A673 (cell line): ENCODE measurements around the gene QRICH2. TPM values are rescaled to one million over a fixed set of nuclear protein-coding genes. Genes with fewer than 3 reads are reported as not detected.

Source experiments
- BruUV-seq: library from RNA; stranded (reverse); fragments of 400-500 nt; replicated peaks from 2 replicates; lab custom pipeline; 2021; lab: Mats Ljungman, UMichigan
- CTCF ChIA-PET: fragments of 300-600 bp; sonication (Branson Sonifier 250); formaldehyde crosslinking; loops from one replicate; lab custom pipeline; 2022; ENCODE audit warnings: antibody characterized with exemption; lab: Charles Lee
- POLR2A ChIA-PET: fragments of 300-600 bp; sonication (Branson Sonifier 250); formaldehyde crosslinking; loops from one replicate; lab custom pipeline; 2022; ENCODE audit warnings: antibody characterized with exemption; ENCODE audit not compliant: low non-redundant PET; lab: Charles Lee
- DNase-seq: peaks from one replicate; pipeline ENCODE4 v3.0.0-alpha.2; 2015; ENCODE audit warnings: low spot score
- H3K27ac ChIP-seq: fragments of 200-600 bp; sonication (generic); 2 replicates; pipeline ENCODE4 v1.5.1; 2016; ENCODE audit warnings: mixed run types, low read depth, mild to moderate bottlenecking, mixed read lengths, antibody characterized with exemption, low read length; ENCODE audit not compliant: poor library complexity, severe bottlenecking
- H3K27me3 ChIP-seq: fragments of 200-600 bp; sonication (generic); replicated peaks from 2 replicates; pipeline ENCODE4 v1.6.1; 2017; ENCODE audit warnings: mixed run types, low read depth, mild to moderate bottlenecking, mixed read lengths, antibody characterized with exemption, low read length; ENCODE audit not compliant: insufficient read depth, poor library complexity
- H3K36me3 ChIP-seq: fragments of 200-600 bp; sonication (generic); 2 replicates; pipeline ENCODE4 v1.6.1; 2016; ENCODE audit warnings: mixed run types, mild to moderate bottlenecking, mixed read lengths, antibody characterized with exemption, low read length; ENCODE audit not compliant: insufficient read depth, poor library complexity, severe bottlenecking
- H3K4me1 ChIP-seq: fragments of 200-600 bp; sonication (generic); 2 replicates; pipeline ENCODE4 v1.6.1; 2017; ENCODE audit warnings: mixed run types, mild to moderate bottlenecking, mixed read lengths, antibody characterized with exemption, low read length; ENCODE audit not compliant: insufficient read depth, poor library complexity, severe bottlenecking
- H3K4me3 ChIP-seq: fragments of 200-600 bp; sonication (generic); 2 replicates; pipeline ENCODE4 v1.5.1; 2016; ENCODE audit warnings: low read depth, mixed run types, mild to moderate bottlenecking, mixed read lengths, low read length; ENCODE audit not compliant: poor library complexity, severe bottlenecking
- H3K9me3 ChIP-seq: fragments of 200-600 bp; sonication (generic); 2 replicates; pipeline ENCODE4 v1.6.1; 2016; ENCODE audit warnings: mixed run types, low read depth, mild to moderate bottlenecking, mixed read lengths, antibody characterized with exemption, low read length; ENCODE audit not compliant: poor library complexity, severe bottlenecking
- EZH2 ChIP-seq: fragments of 200-600 bp; sonication (generic); IDR thresholded peaks from 2 replicates; pipeline ENCODE4 v1.6.1; 2017; ENCODE audit warnings: borderline replicate concordance, low read depth, mild to moderate bottlenecking, mixed read lengths, antibody characterized with exemption, low read length; ENCODE audit not compliant: poor library complexity, severe bottlenecking
- intact Hi-C: fragments of 100-400 bp; cut with micrococcal nuclease; formaldehyde crosslinking; loops from one replicate; pipeline ENCODE4 v1.10.0; 2022; ENCODE audit not compliant: unreplicated experiment
- total RNA-seq: library from RNA; stranded (reverse); gene quantifications from 2 replicates; pipeline ENCODE4 v1.2.3, GENCODE V29; 2021
- TF ChIP-seq, protein P1 (sequence below): fragments of 300-800, 200-600 bp; sonication (generic); conservative IDR thresholded peaks from 2 replicates; pipeline ENCODE4 v1.5.1; 2017; ENCODE audit warnings: low read depth, mild to moderate bottlenecking, antibody characterized with exemption, low read length, moderate library complexity, mixed read lengths

Gene QRICH2
- total RNA-seq, 1 experiment from 2014 or later: 4.3 TPM

DNA sequence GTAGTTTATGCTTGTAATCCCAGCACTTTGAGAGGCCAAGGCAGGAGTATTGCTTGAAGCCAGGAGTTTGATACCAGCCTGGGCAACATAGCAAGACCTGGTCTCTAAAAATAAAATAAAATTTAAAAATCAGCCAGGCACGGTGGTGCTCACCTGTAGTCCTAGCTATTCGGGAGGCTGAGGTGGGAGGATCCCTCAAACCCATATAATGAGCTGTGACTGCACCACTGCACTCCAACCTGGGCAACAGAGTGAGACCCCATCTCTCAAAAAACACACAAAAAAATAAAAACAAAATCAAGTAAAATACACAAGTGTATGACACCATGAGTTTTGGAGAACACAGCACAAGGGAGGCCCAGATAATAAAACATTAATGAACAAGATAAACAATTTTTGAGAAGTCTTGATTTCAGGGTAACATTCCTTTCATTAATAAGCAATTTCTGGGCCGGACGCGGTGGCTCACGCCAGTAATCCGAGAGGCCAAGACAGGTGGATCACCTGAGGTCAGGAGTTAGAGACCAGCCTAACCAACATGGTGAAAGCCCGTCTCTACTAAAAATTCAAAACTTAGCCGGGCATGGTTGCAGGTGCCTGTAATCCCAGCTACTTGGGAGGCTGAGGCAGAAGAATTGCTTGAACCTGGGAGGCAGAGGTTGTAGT is 27.8 kb upstream of the QRICH2 start:
- no peaks in the 10 kb centered on the region for H3K4me1 ChIP-seq
- H3K36me3 ChIP-seq: peaks cover under 1% of the 10 kb centered on the region
- H3K9me3 ChIP-seq: no peaks in the 10 kb centered on the region
- H3K4me3 ChIP-seq: no peak overlapping the region
- BruUV-seq: no TSS peak
- POLR2A ChIA-PET: no interaction called here
- CTCF ChIA-PET: no interaction called here
- no peak for DNase-seq
- TF ChIP-seq, protein P1, sequence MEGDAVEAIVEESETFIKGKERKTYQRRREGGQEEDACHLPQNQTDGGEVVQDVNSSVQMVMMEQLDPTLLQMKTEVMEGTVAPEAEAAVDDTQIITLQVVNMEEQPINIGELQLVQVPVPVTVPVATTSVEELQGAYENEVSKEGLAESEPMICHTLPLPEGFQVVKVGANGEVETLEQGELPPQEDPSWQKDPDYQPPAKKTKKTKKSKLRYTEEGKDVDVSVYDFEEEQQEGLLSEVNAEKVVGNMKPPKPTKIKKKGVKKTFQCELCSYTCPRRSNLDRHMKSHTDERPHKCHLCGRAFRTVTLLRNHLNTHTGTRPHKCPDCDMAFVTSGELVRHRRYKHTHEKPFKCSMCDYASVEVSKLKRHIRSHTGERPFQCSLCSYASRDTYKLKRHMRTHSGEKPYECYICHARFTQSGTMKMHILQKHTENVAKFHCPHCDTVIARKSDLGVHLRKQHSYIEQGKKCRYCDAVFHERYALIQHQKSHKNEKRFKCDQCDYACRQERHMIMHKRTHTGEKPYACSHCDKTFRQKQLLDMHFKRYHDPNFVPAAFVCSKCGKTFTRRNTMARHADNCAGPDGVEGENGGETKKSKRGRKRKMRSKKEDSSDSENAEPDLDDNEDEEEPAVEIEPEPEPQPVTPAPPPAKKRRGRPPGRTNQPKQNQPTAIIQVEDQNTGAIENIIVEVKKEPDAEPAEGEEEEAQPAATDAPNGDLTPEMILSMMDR: no peak
- no peak for TF ChIP-seq EZH2
- H3K27me3 ChIP-seq: no peaks in the 10 kb centered on the region
- no peak overlapping the region for H3K27ac ChIP-seq
- intact Hi-C loops: no loop called here

DNA sequence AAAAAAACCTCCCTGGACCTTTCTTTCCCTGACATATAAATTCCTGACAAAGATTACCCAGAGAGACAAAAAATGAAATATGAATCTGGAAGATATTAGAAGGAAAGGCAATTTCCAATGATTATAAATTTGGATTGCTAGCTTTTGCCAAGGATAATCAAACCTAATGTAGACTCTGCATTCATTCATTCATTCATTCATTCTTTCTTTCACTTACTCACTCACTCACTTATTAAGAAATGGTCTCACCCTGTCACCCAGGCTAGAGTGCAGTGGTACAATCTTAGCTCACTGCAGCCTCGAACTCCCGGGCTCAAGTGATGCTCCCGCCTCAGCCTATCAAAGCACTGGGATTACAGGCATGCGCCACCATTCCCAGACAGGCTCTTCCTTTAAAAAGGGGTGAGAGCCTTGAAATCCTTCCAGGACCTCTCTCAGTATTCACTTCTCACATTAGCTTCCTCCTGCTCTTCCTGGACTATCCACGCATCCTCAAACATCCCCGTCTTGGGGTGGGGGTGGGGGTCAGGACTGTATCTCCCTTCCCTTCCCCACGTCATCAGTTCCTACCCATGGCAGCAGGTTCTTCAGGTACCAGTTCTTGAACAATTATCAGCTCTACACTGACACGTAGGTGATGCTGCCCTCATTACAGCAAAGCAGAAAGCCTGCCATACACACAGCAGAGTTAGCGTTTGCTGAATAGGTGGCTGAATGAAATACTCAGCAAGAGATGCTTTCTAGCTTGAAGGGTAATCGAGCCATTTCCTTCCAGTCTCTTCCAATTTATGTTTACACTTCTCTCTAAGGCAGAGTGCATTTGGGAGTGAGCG is 25.8 kb upstream of the QRICH2 start:
- ChIA-PET POLR2A (interaction anchor here (0.6 kb wide), 1 partner anchor 19 kb away, joined by 4 read pairs; no protein-coding TSS in a partner anchor), CTCF (interaction anchor here (0.7 kb wide), 1 partner anchor 62 kb away, joined by 3 read pairs; no protein-coding TSS in a partner anchor)
- H3K27ac ChIP-seq: no peak overlapping the region

DNA sequence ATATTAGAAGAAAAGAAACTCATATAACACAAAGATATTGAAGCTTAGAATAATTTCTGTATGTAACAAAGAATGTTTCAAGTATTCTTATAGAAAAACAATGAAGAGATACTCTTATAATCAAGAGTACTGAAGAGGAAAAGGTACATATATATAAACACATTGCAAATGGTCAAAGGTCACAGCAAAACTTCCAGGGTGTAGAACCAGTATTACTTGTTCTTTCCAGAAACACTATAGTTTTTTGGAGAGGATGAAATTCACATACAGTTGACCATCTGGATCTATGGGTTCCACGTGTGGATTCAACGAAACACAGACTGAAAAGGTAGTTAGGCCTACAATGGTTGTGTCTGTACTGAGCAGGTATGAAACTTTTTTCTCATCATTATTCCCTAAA is 23.0 kb upstream of the QRICH2 start:
- Histone ChIP-seq H3K9me3 (no peaks in the 10 kb centered on the region), H3K27me3 (no peaks in the 10 kb centered on the region), H3K36me3 (peaks cover 22% of the 10 kb centered on the region), H3K4me3 (no peak overlapping the region), H3K4me1 (no peaks in the 10 kb centered on the region), H3K27ac (no peak overlapping the region)
- ChIA-PET CTCF (no interaction called here), POLR2A (no interaction called here)
- intact Hi-C loops: no loop called here
- no TSS peak for BruUV-seq
- no peak for DNase-seq
- TF ChIP-seq EZH2: no peak
- TF ChIP-seq, protein P1: no peak

More for the DNA sequence above, 25.8 kb upstream of the QRICH2 start:
- no peak overlapping the region for H3K4me3 ChIP-seq
- H3K4me1 ChIP-seq: no peaks in the 10 kb centered on the region
- intact Hi-C loops: no loop called here
- DNase-seq: no peak
- H3K9me3 ChIP-seq: no peaks in the 10 kb centered on the region
- H3K36me3 ChIP-seq: peaks cover 19% of the 10 kb centered on the region
- BruUV-seq: no TSS peak
- TF ChIP-seq EZH2: no peak
- TF ChIP-seq, protein P1: no peak
- no peaks in the 10 kb centered on the region for H3K27me3 ChIP-seq
